Measurements from ENCODE around the gene CEMIP.

The CEMIP gene

DNA sequence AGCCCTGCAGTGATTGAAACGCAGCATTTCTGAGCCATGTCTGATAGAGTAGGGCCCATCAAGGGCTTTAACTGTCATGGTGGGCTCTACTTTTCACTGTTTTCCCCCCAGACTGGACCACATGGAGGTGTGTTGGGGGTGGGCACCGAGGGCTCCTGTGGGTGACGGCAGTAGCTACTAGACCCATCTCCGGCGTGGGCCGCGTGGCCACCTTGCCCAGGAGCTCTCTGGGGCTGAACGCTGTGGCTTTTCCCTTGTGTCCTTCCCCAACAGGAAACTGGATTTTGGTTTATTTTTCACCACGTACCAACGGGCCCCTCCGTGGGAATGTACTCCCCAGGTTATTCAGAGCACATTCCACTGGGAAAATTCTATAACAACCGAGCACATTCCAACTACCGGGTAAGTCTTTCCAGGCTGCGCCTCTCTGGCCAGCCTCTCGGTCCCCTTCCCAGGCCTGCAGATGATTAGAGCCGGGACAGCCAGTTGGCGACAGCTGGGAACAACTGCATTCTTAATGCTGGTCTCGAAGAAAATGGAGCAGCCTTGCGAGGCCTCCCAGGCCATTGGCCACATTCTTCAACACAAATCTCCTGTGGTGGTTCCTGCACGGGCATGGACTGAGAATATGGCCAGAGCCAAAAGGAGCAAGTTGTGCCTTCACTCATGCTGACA, 142.7 kb downstream of the CEMIP start:
- DNase-seq (ENCODE audit: low read depth in 2 of 2, low spot score in 1 of 2) = no peak

DNA sequence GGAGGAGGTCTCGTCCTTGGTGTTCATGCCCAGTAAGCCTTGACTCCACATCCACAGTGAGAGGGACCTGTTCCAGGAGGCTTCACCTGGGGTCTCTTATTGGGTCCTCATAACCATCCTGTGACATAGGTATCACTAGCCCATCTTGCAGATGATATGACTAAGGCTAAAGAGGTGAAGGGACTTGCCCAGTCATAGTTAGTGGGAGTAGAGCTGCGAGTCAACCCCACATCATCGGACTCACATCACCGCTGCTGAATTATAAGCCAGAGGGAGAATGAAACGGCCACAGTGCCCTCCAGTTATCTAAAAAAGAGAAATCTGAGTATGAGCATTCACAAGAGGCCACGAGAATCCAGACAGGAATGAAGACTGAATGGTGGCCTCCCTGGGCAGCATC, 144.5 kb downstream of the CEMIP start:
- DNase-seq (ENCODE audit: low read depth in 2 of 2, low spot score in 1 of 2) = no peak

DNA sequence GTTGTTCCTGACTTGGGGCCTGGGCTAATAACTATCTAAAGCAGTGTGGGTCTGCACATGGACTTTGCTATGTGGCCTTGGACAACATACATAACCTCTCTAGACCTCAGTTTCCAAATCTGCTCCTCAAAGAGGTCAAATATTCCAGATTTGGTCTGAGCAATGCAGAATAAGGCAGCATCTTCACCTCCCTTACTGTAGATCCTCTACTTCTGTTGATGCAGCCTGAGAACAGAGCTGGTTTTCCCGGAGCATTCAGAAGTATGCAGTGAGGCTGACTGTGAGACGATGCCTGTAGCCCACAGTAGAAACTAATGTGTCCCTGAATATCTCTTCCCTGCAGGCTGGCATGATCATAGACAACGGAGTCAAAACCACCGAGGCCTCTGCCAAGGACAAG, 145.1 kb downstream of the CEMIP start:
- no peak for DNase-seq (ENCODE audit: low read depth in 2 of 2, low spot score in 1 of 2)

DNA sequence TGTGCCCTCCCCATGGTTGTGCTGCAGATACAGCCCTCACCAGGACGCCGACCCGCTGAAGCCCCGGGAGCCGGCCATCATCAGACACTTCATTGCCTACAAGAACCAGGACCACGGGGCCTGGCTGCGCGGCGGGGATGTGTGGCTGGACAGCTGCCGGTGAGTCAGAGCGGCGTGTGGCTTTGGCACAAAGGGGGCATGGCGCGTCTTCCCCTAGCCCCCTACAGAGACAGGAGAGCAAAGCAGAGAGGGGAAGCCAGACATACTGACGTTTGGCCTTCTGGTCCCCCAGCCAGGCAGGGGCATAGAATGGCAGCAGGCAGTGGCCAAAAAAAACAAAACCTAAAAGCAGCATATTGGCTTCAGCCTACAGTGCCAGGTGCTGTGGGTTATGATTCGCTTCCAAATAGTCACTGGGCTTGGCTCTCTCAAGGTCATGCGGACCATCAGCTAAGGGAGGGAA, 146.5 kb downstream of the CEMIP start:
- no peak for DNase-seq (ENCODE audit: low read depth in 2 of 2, low spot score in 1 of 2)

DNA sequence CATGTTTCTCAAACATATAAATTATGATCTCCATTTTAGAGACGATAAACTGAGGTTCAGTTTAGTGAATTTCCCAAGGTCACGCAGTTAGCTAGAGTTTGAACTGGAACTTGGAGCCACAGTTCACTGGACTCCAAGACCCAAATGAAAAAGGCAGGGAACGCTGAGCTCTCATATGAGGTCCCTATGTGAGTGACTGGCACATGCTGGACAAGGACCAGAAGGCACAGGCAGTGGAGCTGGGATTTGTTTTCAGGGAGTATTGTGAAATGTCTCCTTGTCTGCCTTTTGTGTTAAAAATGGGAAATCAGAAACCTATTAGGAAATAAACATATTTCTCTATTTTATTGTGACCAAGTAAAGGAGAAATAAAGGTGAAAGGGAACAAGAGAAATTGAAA, 147.0 kb downstream of the CEMIP start:
- no peak for DNase-seq (ENCODE audit: low read depth in 2 of 2, low spot score in 1 of 2)

DNA sequence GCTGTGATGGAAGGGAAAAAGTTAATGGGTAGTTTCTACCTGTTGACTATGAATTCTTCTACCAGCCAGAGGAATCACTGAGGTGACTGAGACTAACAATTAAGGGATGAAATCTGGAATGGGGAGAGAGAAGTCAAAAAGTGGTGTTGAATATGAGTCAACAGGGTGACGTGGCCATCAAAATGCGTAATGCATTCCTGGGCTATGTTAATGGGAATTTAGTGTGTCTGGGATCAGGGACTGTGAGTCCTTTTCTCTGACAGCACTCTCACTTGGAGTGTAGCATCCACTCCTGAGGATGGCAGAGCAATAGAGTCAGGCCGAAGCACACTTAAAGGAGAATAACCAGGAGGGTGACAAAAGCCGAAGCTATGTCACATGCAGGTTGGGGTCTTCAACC, 150.1 kb downstream of the CEMIP start:
- no peak for DNase-seq (ENCODE audit: low read depth in 2 of 2, low spot score in 1 of 2)

DNA sequence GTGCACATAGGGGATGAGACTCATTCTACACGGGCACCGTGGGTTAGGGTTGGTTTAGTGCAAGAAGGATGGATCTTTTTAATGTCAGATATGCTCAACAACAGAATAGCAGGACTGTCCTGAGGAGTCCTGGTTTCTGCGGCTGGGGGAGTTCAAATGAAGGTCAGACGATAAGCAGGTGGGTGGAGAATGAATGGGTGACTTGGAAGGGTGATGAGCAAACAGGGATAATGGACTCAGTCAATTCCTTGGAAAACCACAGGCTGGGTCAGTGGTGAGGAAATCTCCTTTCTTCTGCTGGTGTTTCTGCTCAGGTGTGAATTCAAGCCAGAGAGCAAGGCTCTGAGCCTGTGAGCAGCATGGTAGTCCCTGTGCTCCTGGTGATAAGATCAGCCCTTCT, 150.5 kb downstream of the CEMIP start:
- no peak for DNase-seq (ENCODE audit: low read depth in 2 of 2, low spot score in 1 of 2)

DNA sequence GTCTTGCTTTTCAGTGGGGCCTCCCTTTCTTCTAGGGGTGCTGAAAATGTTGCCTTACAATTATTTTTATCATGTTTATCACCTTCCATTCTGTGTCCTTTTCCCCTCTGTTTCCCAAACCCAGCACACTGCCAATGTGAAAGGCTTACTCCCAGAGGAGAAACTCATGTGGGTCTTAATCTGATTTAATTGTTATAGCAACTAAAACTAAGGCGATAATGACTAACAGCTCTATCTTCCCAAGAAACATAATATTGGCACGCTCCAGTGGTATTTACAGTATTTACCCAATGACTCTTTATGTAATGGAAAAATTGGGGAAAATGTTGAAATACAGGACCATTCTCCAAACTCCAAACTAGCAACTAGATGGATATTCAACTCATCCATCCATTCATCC, 152.0 kb downstream of the CEMIP start:
- no peak for DNase-seq (ENCODE audit: low read depth in 2 of 2, low spot score in 1 of 2)

DNA sequence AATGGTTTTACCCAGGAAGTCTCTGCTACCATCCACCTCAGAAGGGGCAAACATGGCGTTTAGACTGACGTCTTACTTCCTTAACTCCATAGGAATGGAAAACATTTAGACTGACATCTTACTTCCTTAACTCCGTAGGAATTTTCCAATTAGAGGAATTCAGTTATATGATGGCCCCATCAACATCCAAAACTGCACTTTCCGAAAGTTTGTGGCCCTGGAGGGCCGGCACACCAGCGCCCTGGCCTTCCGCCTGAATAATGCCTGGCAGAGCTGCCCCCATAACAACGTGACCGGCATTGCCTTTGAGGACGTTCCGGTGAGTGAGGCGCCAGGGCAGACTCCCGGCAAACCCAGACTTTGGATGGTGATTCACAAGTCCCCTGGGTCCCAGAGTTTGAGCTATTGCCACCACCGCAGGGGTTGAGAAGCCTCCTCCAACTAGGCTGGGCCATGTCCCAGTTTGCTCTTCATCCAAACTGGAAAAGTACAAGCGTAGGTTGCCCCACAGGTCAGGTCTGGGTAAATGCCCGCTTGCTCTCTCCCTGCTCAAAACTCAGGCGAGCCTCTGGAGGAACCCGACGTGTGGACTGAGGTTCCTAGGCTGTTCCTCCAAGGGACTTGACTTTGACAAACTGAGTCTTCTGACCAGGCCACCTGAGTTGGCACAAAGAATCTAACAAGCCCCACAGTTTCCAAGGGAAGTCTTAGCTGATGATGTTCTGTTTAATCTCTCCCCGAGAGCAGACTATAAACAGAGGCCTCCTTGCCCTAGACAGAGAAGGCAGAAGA, 152.7 kb downstream of the CEMIP start:
- DNase-seq (ENCODE audit: low read depth in 2 of 2, low spot score in 1 of 2) = no peak

DNA sequence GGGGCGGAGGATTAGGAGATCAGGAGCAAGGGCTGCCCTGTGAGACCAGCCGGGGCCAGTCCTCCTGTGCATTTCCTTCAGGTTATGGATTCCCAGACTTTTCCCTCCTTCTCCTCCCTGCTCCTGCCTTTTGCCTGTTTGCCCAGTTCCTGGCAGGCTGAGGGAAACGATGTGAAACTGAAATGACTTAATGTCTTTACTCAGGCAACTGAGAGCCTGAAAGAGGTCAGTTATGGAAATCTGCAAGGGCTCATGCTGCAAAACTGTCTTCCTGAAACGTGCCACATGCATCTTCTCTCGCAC, 153.3 kb downstream of the CEMIP start:
- no peak for DNase-seq (ENCODE audit: low read depth in 2 of 2, low spot score in 1 of 2)

DNA sequence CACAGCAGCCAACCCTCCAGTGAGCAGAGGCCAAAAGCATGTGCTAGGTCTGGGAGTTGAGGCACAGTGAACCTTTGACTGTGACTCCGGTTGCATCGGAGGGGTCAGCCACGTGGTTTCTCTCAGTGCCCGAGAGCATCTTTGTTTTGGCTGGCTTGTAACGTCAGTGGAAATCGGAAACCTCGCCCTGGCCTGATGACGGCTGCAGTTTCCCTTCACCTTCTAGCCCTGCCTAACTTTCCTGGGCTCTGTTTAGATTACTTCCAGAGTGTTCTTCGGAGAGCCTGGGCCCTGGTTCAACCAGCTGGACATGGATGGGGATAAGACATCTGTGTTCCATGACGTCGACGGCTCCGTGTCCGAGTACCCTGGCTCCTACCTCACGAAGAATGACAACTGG, 153.8 kb downstream of the CEMIP start:
- no peak for DNase-seq (ENCODE audit: low read depth in 2 of 2, low spot score in 1 of 2)

DNA sequence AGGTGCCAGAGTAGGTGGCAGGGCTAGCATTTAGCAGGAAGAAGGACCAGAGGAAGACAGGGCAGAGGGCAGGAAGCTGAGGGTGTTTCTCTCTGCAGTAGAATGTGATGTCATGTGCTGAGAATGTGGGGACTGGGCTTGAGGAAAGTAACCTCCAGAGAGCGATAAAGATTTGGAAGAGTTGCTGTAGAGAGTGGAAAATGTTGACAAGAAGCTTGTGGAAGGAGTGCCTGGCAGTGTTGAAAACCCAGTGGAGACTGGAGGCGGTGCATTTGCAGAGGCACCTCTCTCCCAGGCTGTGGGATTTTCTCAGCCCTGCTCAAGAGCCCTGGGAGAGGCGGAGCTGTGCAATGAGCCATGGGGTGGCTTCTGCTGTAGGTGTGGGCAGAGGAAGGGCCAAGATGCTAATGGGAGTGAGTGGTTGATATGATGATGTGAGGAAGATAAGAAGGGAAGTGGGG, 155.6 kb downstream of the CEMIP start:
- no peak for DNase-seq (ENCODE audit: low read depth in 2 of 2, low spot score in 1 of 2)

DNA sequence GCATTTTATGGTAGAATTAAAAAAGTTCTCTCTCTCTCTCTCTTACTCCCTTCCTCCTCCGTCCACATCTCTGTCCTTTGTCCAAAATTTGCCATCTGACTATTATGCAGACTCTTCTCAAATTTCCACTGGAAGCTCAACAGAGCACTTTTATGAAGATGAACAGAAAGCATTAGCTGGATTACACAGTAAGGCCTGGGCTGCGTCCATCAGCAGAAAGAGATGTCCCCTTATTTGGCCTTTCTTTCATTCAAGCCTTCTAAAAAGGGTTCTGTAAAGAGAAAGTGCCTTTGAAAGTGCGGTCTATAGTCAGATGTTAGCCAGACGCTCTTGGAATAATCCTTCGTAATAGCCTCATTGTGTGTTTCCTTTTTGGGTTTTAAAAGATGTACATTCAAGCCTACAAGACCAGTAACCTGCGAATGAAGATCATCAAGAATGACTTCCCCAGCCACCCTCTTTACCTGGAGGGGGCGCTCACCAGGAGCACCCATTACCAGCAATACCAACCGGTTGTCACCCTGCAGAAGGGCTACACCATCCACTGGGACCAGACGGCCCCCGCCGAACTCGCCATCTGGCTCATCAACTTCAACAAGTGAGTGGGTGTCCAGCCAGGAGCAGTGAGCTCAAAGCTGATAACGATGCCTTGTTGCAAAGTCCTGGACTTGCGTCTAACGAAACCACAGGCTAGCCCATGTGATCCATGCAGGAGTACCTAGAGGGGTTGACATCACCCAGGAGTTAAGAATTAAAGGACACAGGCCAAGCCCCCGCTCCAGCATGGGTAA, 157.3 kb downstream of the CEMIP start:
- DNase-seq (ENCODE audit: low read depth in 2 of 2, low spot score in 1 of 2) = no peak

DNA sequence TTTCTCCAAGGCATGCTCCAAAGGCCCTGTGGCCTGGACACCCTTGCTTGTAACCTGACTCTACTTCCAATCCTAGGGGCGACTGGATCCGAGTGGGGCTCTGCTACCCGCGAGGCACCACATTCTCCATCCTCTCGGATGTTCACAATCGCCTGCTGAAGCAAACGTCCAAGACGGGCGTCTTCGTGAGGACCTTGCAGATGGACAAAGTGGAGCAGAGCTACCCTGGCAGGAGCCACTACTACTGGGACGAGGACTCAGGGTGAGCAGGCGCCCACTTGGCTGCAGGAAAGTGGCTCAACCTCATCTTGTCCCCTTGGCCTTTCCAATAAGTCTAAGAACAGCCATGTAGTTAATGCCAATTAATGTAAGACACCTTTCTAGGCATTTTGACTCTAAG, 158.5 kb downstream of the CEMIP start:
- no peak for DNase-seq (ENCODE audit: low read depth in 2 of 2, low spot score in 1 of 2)

DNA sequence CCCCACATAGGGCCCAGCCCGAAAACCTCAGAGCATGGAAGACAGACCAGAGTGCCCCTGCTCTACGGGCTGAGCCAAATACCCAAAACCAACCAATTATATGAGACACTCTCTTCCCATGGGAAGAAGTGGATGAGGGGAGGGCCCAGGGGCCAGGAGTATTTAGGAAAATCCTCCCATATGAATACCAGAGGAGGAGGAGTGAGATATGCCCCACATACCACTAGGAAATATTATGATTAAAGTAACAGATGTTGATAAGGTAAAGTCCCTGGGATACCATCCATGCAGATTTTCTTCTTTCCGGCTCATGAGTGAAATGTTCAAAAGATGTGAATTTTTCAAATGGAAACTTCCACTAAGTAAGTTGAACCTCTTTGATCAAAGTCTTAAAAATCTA, 160.0 kb downstream of the CEMIP start:
- no peak for DNase-seq (ENCODE audit: low read depth in 2 of 2, low spot score in 1 of 2)

DNA sequence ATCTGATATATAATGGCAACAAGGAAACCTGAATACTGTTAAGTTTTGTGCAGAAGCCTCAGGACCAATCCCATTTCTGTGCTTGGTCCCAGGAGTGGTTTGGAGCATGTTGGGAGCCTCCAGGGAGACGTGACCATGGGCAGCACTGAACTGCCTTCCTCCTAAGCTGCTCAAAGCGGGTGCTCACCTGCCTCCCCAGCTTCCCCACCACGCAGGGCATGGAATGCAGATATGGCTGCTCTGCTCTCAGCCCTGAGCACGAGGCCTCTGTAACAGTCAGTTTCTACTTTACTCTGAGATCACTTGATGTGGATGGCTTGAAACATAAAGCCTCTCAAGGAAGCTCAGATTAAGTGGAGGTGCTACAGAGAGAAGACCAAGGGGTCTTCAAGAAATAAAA, 161.2 kb downstream of the CEMIP start:
- no peak for DNase-seq (ENCODE audit: low read depth in 2 of 2, low spot score in 1 of 2)

DNA sequence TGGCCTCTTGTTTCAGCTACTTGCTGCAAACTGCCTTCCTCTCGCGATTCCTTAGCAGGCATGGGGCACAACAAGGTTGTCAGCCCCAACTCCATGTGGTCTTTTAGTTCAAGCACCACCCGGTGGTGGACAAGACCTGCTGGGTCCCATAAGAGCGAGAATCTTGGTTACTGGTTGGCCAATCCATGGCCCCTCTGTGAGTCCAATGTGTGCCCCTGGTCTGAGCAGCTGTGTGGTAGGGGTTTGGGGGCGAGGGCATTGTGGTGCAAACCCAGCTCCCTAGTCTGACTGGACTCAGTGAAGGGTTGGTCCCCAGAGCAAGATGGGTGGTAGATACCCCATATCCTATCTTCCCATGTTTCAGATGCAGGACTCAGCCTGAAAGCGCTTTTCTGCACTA, 161.7 kb downstream of the CEMIP start:
- no peak for DNase-seq (ENCODE audit: low read depth in 2 of 2, low spot score in 1 of 2)

DNA sequence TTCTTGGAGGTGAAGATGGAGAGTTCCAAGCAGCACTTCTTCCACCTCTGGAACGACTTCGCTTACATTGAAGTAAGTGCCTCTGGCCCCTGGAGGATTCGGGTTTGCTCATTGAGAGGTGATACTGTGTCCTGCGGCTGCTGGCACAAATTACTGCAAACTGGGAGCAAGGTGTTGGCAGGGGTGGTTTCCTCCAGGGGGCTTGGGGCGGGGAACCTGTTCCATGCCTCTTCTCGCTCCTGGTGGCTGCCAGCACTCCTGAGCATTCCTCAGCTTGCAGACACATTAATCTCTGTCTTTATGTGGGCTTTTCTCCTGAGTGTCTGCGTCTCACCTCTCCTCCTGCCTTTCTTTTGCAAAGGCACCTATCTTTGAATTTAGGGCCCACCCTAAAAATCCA, 163.1 kb downstream of the CEMIP start:
- DNase-seq (ENCODE audit: low read depth in 2 of 2, low spot score in 1 of 2) = no peak

DNA sequence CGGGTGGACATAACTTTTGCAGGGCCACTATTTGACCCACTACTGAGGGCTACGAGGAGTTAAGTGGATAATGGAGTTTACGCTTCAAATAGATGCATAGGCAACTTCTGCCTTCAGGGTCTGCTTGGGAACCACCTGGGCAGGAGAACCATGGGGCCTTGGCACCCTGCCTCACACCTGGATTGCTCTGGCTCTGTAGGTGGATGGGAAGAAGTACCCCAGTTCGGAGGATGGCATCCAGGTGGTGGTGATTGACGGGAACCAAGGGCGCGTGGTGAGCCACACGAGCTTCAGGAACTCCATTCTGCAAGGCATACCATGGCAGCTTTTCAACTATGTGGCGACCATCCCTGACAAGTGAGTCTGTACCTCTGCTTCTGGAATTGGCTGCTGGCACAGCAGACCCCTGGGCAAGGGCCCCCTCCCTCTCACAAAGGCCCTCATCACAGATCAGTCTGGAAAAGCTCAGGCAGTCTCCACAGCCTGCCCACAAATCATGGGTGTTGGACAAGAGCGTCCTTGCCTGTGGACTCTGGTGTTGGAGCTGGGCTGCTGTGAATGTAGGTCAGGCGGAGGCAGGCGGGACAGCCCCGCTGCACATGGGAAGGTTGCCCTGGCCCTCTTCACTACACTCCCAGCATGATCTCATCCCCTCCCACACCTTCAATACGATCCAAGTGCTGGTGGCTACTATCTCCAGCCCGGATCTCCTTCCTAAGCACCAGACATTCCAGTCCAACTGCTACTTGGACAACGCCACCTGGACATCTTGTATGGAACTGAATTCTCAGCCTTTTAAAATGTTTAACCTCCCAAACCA, 163.8 kb downstream of the CEMIP start:
- DNase-seq (ENCODE audit: low read depth in 2 of 2, low spot score in 1 of 2) = no peak

DNA sequence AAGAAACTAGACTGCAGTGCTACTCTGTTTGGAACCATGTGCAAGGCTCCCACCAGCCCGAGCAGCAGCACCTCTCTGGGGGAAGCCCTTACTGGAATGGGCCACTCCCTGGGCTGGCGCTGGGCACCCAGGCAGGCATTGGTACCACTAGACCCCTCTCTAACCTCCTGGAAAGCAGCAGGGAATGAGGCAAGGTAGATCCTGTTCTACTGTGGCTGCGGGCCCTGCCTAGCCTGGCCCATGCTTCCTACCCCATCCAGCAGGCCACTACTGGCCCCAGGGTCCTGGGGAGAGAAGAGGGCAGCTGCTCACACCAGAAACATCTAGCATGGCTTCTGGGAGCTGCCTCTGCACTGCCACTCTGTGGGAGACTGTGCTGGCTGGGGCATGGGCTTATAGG, 165.6 kb downstream of the CEMIP start:
- no peak for DNase-seq (ENCODE audit: low read depth in 2 of 2, low spot score in 1 of 2)

DNA sequence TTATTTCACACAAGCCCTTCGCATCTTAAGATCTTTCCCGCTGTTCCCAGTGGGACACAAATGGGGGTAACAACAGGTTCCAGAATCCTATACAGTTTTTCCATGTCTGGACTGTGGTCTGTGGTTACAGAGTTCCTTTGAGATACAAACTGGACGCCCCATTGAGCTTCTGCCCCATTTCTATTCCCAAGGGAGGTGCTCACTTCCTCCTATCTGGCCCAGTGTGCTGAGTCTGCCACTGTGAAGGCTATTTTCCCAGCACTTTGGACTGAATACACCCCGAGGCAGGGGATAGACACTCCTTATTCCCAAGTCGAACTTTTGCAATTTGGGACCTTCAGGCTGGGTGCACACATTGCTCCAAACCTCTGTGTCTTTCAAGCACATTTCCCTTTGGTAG, 166.4 kb downstream of the CEMIP start:
- no peak for DNase-seq (ENCODE audit: low read depth in 2 of 2, low spot score in 1 of 2)

Data from stimulated activated CD8-positive, alpha-beta memory T cell treated with anti-CD3 and anti-CD28 coated beads, Interleukin-4, amount 100 ng/mL, for 4 hours (primary cell).